LoVo (cell line): ENCODE measurements around the gene NCBP1.
"Not testable (repeated sequence)": the region's sequence is repeated elsewhere in the genome, so short reads cannot be mapped to it uniquely, and the experiment has no call there.

ENCODE experiments used
- DNase-seq: peaks from one replicate; pipeline ENCODE4 v3.0.0-alpha.2; 2016; ENCODE audit warnings: low spot score

Gene NCBP1, protein sequence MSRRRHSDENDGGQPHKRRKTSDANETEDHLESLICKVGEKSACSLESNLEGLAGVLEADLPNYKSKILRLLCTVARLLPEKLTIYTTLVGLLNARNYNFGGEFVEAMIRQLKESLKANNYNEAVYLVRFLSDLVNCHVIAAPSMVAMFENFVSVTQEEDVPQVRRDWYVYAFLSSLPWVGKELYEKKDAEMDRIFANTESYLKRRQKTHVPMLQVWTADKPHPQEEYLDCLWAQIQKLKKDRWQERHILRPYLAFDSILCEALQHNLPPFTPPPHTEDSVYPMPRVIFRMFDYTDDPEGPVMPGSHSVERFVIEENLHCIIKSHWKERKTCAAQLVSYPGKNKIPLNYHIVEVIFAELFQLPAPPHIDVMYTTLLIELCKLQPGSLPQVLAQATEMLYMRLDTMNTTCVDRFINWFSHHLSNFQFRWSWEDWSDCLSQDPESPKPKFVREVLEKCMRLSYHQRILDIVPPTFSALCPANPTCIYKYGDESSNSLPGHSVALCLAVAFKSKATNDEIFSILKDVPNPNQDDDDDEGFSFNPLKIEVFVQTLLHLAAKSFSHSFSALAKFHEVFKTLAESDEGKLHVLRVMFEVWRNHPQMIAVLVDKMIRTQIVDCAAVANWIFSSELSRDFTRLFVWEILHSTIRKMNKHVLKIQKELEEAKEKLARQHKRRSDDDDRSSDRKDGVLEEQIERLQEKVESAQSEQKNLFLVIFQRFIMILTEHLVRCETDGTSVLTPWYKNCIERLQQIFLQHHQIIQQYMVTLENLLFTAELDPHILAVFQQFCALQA

DNA sequence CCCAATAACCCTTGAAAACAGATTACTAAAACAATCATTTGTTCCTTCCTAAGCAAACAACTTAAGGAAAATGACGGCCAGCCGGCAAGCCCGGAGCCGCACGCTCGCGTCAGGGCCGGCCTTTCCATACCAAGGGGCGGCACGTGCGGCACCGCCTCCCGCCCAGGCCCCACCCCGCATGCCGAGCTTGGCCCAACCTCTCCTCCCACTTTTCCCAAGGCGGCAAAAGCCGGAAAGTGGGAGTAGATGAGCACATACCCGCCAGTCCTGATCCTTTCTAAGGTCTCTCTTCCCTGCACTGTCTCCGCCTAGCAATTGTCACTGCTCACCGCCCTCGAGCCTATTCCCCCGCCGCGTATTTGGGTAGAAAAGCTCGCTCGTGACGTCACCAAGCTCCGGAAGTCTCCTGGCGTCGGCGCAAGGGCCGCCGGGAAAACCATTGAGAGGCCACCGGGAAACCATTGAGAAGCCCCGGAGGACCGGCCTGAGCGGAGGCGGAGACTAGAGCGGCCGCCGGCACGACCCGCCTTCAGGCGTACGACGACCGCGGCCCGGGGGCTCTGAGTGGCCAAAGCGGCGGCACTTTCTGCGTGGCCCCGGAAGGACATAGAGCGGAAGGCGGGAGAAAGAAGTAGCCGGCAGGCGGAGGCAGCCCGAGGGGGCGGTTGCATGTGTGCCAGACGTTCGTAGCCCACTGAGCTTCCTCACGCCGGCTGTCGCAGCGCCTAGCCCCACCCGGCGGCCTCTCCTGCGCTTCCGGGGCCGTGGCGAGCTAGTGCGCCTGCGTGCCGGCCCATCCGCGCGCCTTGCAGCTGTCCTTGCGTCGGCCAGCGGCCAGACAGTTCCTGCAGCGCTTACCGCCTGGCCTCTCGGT, at the start of gene NCBP1, which contains the start of gene TSTD2:
TSS of gene NCBP1 (plus strand) at position 837 of the 874 bp plus-strand sequence. CDS start 61 bp downstream, outside the sequence.
TSS of gene TSTD2 (minus strand) at position 384 of the 874 bp plus-strand sequence. CDS start 5,806 bp downstream, outside the sequence.
- peak; percentile 97 for DNase-seq

DNA sequence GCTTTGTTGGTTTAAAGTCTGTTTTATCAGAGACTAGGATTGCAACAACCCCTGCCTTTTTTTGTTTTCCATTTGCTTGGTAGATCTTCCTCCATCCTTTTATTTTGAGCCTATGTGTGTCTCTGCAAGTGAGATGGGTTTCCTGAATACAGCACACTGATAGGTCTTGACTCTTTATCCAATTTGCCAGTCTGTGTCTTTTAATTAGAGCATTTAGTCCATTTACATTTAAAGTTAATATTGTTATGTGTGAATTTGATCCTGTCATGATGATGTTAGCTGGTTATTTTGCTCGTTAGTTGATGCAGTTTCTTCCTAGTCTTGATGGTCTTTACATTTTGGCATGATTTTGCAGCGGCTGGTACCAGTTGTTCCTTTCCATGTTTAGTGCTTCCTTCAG, 48.8 kb upstream of the NCBP1 start:
- not testable (repeated sequence) for DNase-seq

DNA sequence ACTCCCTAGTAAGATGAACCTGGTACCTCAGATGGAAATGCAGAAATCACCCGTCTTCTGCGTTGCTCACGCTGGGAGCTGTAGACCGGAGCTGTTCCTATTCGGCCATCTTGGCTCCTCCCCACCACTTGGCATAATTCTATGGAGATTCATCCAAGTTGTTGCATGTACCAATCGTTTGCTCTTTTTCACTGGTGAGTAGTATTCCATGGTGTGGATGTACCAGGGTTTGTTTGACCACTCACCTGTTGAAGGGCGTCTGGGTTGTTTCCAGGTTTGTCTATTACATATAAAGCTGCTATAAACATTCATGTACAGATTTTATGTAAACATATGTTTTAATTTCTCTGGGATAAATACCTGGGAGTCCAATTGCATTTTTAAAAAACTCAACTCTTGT, 46.7 kb upstream of the NCBP1 start:
- not testable (repeated sequence) for DNase-seq

DNA sequence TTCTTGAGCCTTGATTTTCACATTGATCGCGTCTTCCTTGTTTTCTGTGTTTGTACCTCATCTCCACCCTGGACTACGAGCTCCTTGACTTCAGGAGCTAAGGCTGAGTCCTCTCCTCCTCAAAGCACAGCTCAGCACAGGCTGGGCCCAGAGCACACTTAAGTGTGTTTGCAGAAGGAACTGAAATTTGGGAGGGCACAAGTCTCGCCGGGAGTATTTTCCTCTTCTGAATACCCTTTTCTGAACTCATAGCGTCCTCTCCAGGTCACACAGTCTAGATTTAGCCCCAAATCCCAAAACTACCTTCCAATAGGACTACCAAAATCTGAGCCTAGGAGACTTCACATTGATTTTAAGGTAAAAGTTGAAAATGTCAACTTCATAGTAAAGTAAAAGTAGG, 42.1 kb upstream of the NCBP1 start:
- no peak for DNase-seq

DNA sequence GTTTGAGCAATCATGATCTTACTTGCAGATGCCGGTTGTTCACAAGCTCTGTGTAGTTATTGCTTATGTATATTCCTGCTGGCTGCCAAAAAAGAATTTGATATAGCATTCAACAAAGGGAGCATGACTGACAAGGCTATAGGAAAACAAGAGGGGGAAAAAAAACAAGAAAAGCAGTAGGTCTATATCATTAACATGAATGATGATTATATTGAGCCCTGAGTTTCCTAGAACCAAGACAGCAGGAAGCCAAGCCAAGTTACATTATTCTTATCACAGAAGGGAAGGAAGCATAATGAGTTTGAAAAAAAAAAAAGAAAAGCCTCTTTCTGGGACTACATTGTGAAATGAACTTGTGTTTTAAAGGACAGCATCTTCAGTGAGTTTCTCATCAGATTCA, 41.5 kb upstream of the NCBP1 start:
- no peak for DNase-seq

DNA sequence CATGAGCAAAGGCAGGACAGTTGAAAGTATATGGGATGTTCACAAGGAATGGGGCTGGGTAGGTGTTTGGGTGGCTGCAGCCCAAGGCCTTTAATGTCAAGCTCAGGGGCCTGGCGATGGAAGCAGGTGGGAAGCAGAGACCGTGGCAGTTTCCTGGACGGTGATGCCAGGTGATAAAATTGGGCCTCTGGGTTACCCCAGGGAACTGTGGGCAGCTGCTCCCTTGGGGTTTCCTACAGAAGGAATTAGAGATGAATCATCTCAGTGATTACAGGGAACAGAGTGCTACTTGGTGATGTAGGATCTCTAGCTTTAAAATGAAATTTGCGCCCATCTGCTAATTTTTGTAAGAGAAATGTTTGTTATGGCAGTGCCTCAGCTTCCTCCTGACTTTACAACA, 39.7 kb upstream of the NCBP1 start:
- DNase-seq: no peak

DNA sequence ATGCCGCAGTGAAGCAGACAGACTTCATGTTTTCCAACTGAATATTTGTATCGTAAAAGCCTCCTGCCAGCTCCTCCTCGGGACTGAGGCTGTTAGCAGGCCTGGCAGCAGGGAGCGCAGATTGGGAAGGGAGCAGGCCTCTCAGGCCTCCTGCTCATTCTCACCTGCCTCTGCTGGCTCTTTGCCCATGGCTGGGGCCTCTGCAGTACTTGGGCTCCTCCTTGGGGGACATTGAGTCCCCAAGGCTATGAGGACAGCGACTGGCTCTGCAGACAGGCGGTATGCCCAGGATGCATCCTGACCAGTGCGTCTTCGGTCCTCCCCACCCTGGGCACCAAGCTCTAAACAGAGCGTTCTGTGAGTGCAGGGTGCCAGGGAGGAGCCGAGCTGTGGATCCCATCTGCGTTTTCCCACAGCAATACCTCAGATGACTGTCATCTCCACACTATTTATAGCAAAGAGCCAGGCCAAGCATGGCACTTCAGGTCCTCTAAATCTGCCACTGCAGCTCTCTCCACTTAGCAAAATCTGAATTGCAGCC, 39.2 kb upstream of the NCBP1 start:
- DNase-seq: no peak

DNA sequence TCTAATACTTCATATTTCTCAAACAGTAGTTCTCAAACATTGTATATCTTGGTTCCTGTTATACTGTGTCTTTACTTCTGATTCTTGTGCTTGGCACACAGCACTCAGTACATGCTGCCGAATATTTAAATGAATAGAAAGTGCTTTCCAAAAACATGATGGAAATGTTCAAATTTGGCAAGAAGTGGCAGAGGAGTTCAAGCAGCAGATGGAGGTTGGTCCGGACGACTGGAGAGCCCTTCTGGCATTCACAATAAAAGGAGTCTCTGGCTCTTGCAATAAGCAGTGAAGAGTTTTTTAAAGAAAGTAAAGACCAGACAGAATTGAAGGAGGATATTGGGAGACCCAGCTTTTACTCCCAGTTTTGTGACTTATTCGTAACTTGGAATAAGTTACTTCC, 36.7 kb upstream of the NCBP1 start:
- DNase-seq: no peak

DNA sequence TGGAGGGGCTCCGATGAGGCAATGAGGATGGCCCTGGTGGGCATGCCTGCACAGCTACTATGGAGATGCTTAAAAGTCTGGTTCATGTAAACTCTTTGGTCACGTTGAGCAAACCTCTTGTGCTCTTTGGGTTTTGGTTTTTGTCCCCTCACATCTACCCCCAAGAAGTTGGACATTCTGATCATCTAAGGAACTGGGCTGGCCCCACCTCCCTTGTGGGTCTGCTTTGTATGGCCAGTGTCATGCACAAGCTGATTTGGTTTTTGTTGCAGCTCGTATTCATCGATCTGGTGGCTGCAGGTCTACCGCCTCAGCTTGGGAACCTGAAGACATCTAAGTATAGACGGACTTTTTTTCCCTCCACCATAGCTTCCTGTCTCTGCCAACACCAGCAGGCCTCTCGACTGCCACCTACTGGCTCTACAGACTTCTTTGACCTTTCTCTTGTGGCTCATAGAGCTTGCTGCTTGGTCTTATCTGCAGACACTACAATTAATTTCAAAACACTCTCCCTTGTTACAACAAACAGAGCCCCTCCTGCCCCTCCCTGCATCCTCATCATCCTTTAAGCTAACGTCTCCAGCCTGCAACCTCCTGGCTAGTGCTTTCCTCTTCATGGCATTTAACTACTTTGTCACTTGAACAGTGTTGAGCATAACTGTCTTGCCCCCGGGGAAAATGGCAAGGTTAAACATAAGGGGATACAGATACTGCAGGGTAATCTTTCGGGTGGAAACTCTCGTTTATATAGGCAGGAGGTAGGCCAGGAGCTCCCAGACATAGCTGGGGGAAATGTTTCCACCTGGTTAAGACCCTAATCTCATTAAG, 34.9 kb upstream of the NCBP1 start:
- peak; percentile 69 for DNase-seq

DNA sequence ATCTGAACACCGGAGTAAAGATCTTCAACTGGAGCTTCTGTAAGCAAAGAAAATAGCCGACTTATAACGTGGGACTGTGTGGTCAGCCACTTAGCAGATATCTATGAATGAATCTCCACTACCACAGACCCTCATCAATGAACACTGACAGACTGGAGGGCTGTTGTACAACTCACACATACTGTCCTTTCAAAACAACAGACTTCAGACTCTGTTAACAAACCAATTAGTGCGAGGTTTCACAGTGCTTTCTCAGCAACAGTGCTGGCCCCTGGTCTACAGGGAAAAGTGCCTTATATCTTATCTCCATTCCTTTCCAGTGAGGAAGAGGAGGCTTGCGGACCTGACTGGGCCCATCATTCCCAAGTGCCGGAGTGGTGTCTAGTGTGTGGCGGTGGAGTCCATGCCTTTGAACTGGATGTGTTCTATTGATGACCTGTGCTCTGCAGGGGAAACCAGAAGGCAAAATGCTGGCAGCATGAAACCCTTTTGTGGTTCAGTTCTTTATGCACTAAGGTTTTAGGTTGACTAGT, 34.2 kb upstream of the NCBP1 start:
- no peak for DNase-seq

DNA sequence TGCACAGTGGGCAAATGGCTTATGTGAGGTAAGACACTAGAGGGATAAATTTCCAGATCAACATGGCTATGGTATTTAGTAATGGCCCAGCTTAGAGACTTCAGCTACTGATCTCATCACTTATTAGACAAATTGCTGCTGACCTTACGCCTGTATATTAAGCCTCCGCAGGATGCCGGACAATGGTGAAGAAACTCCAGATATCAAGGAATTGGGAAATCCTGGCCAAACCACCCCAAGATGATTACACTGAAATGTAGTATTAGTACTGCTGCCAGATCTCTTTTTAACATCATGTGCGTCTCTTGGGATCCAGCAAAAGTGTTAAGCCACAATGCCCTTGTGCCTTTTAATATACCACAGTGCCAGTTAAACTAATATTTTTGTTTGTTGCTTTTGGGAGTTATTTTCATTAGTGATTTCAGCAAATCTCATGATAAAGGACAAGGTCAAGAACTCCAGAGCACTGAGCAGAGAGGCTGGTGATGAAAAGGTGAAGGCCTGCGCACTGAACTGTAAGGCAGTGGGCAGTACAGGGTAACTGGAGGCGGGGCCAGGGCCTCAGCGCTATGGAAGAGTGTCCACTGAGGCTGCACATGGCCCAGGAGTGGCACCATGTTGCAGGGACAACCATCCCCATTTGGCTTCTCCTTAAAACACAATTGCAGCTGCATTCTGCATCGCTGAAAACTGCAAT, 32.9 kb upstream of the NCBP1 start:
- no peak for DNase-seq

DNA sequence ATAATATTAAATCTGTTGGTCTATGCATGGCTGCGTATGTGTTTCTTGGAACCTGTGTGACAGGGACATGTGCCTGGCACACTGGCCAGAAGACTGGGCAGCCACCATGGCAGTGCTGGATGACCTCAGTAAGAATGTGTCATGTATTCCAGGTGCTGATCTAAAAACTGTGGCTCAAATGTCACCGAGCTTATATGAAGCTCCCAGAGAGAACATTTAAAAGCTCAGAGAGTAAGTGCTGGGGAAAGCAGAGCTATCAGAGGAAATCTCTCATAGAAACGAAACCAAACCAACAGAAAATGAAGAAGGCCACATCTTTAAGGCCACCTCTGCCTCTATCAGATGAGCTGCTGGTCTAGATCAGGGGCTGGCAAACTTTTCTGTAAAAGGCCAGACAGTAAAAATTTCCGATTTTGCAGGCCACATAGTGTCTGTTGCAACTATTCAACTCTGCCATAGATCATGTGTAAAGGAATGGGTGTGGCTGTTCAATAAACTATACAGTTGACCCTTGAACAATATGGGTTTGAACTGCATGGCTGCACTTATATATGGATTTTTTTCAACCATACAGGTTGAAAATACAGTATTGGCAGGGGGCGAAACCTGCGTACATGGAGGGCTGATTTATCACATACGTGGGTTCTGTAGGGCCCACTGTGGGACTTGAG, 32.3 kb upstream of the NCBP1 start:
- no peak for DNase-seq

DNA sequence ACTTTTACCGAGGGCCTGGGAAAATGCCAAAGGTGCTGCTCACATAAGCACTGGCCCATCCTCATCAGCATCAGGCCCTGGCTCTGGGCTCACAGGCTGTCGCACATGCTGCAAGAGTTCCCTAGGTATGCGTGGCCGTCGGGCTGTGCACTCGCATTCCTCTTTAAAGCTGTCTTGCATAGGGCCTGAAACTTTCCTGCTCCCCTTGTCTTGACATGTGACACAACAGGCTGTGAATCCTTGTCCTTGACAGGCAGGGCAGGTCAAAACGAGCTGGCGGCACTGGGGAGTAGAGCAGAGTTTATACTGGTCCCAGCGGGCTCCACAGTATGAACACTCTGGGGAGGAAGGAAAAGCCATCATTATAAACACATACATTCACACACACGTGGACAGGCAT, 31.2 kb upstream of the NCBP1 start:
- DNase-seq: no peak

DNA sequence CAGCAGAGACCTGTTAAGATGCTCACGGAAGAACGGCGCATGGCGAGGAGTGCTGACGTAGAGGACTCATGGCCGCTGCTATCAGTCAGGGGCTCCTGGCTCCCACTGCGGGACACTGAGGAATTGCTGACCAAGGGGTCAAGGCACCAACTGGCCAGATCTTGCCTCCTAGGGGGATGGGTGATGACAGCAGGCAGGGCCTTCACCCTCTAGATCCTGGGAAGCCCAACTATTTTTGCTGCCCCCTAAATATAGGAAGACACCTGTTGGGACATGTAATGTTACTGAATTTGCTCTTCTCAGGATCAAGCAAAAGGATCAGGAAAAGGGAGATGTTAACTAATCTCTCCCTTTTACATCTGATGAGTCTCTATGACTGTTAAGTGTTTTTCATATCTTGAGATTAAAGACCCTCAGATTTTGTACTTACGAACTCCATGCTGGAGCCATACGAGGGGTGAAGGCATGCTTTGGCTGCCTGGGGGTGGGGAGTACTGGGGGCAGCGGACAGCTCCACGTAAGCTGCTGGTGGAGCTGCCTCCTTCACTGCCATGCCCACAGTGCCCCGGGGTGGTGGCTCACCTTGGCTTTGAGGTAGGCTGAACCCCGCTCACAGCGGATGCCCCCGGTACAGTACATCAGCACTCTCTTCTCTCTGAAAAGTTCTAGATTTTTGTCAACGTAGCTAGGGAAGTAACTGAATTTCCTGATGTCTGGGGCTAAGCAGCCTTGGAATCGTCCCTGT, 28.5 kb upstream of the NCBP1 start:
- DNase-seq: no peak

DNA sequence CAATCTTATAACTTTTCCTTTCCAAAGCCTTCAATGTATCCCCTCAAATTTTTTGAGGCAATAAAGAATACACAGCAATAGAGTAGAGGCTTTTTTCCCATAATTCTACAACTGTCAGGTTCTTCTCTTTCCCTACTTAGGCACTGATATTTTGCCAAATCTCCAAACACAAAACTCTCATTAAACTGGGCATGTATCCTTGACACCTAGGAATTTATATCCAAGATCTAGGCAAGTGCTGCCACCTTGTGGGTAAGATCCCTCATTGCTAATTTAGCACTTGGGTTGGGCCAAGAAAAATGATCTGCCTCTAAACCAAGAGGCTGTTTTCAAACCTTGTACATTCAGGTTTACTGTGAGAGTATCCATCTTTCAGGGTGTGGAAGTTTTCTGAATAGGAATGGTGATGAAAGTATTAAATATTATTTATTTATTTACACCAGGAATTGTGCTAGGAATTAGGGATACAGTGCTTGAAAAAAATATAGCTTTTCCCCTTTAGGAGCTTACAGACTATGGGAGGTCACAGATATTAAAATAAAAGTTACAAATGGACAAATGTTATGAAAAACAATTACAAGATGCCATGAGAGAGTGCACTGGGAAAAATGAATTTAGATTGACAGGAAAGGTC, 18.1 kb upstream of the NCBP1 start:
- peak; percentile 60 for DNase-seq

DNA sequence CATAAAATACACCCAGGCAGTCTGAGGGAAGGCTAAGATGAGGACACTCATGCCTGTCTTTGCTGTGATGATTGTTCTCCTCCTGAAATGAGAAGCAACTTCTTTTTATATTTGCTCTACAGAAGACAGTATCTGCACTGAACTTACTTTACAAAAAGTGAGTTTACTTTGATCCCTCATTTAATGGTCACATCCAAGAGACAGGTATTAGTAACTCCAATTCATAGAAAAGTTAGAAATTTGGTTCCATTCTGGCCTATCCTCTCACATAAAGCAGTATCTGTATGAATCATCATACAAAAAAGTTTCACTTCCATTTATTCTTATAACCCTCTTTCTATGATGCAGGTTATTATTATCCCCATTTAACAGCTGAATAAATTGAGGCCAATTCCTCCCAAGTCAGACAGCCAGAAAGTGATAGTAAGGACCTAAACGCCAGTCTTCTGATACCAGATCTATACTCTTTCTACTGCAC, 15.6 kb upstream of the NCBP1 start:
- no peak for DNase-seq

DNA sequence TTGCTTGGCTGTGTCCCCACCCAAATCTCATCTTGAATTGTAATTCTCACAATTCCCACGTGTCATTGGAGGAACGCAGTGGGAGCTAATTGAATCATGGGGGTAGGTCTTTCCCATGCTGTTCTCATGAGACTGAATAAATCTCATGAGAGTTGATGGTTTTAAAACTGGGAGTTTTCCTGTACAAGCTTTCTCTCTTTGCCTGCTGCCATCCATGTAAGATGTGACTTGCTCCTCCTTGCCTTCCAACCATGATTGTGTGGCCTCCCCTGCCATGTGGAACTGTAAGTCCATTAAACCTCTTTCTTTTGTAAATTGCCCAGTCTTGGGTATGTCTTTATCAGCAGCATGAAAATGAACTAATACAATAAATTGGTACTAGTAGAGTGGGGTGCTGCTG, 13.6 kb upstream of the NCBP1 start:
- not testable (repeated sequence) for DNase-seq

DNA sequence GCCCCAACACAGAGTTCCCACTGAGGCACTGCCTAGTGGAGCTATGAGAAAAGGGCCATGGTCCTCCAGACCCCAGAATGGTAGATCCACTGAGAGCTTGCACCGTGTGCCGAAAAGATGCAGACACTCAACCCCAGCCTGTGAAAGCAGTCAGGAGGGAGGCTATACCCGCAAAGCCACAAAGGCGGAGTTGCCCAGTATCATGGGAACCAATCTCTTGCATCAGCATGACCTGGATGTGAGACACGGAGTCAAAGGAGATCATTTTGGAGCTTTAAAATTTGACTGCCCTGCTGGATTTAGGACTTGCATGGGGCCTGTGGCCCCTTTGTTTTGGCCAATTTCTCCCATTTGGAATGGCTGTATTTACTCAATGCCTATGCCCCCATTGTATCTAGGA, 11.1 kb upstream of the NCBP1 start:
- DNase-seq: not testable (repeated sequence)
